Caco-2 (cell line): Measurements from ENCODE around the gene PEX12. TPM values are rescaled to one million over a fixed set of nuclear protein-coding genes. Genes with fewer than 3 reads are reported as not detected.
"Not testable (repeated sequence)": the region's sequence is repeated elsewhere in the genome, so short reads cannot be mapped to it uniquely, and the experiment has no call there.

ENCODE experiments used
- BruUV-seq: library from RNA; stranded (reverse); fragments of 400-500 nt; replicated peaks from 2 replicates; lab custom pipeline; 2021; lab: Mats Ljungman, UMichigan
- CTCF ChIA-PET: fragments of 300-600 bp; sonication (Branson Sonifier 250); formaldehyde crosslinking; loops from one replicate; lab custom pipeline; 2022; ENCODE audit warnings: antibody characterized with exemption; lab: Charles Lee
- POLR2A ChIA-PET: fragments of 300-600 bp; sonication (Branson Sonifier 250); formaldehyde crosslinking; loops from one replicate; lab custom pipeline; 2022; ENCODE audit warnings: antibody characterized with exemption; lab: Charles Lee
- DNase-seq, 2 experiments: peaks; one replicate each; pipeline versions ENCODE4 v3.0.0 to v3.0.0-alpha.2; 2020 to 2022
- H3K27me3 ChIP-seq: replicated peaks from 2 replicates; pipeline ENCODE4 v1.6.0; 2011; ENCODE audit warnings: low read length; ENCODE audit not compliant: control insufficient read depth, insufficient read depth
- H3K36me3 ChIP-seq: 2 replicates; pipeline ENCODE4 v1.5.1; 2011; ENCODE audit warnings: low read length; ENCODE audit not compliant: control insufficient read depth, insufficient read depth
- H3K4me1 ChIP-seq: fragments of 250-450 bp; sonication (Bioruptor Pico); 2 replicates; pipeline ENCODE4 v1.5.1; 2020; ENCODE audit warnings: mild to moderate bottlenecking
- H3K4me3 ChIP-seq: 2 replicates; pipeline ENCODE4 v1.5.1; 2011; ENCODE audit warnings: low read depth, mild to moderate bottlenecking, control low read depth, low read length
- H3K9me3 ChIP-seq: fragments of 250-450 bp; sonication (Bioruptor Pico); 2 replicates; pipeline ENCODE4 v1.5.1; 2020; ENCODE audit warnings: mild to moderate bottlenecking, moderate library complexity
- H3K27ac Mint-ChIP-seq: one replicate; pipeline ENCODE4 v1.8.0; 2022; ENCODE audit warnings: mixed read lengths; ENCODE audit not compliant: unreplicated experiment
- H3K27me3 Mint-ChIP-seq: one replicate; pipeline ENCODE4 v1.8.0; 2022; ENCODE audit warnings: mixed read lengths; ENCODE audit not compliant: insufficient read depth, unreplicated experiment
- H3K36me3 Mint-ChIP-seq: one replicate; pipeline ENCODE4 v1.8.0; 2022; ENCODE audit warnings: mild to moderate bottlenecking, mixed read lengths; ENCODE audit not compliant: insufficient read depth, unreplicated experiment
- H3K4me1 Mint-ChIP-seq: one replicate; pipeline ENCODE4 v1.8.0; 2022; ENCODE audit warnings: low read depth, mixed read lengths; ENCODE audit not compliant: unreplicated experiment
- H3K4me3 Mint-ChIP-seq: one replicate; pipeline ENCODE4 v1.8.0; 2022; ENCODE audit warnings: mild to moderate bottlenecking, moderate library complexity, mixed read lengths; ENCODE audit not compliant: unreplicated experiment
- H3K9me3 Mint-ChIP-seq: one replicate; pipeline ENCODE4 v1.8.0; 2022; ENCODE audit warnings: mixed read lengths; ENCODE audit not compliant: unreplicated experiment
- intact Hi-C: fragments of 100-400 bp; cut with micrococcal nuclease; formaldehyde crosslinking; loops from one replicate; pipeline ENCODE4 v1.10.0; 2022; ENCODE audit not compliant: unreplicated experiment
- total RNA-seq: library from RNA; stranded (reverse); gene quantifications from 2 replicates; pipeline ENCODE4 v1.2.3, GENCODE V29; 2022
- TF ChIP-seq, protein P1 (sequence below), 2 experiments: fragments of 200-600 bp in 1 of 2; IDR thresholded peaks; 1 replicate in 1 of 2; 2 replicates in 1 of 2; pipeline versions ENCODE4 v1.5.1 to v1.8.0; 2011 to 2022; ENCODE audit warnings: antibody characterized with exemption in 1 of 2, control low read depth in 1 of 2, inconsistent platforms in 1 of 2, low read depth in 1 of 2, low read length in 1 of 2, mild to moderate bottlenecking in 1 of 2, moderate library complexity in 1 of 2; ENCODE audit not compliant: insufficient read depth in 1 of 2, severe bottlenecking in 1 of 2, unreplicated experiment in 1 of 2

PEX12 gene
- total RNA-seq, 1 experiment from 2014 or later, result 4.8 TPM

DNA sequence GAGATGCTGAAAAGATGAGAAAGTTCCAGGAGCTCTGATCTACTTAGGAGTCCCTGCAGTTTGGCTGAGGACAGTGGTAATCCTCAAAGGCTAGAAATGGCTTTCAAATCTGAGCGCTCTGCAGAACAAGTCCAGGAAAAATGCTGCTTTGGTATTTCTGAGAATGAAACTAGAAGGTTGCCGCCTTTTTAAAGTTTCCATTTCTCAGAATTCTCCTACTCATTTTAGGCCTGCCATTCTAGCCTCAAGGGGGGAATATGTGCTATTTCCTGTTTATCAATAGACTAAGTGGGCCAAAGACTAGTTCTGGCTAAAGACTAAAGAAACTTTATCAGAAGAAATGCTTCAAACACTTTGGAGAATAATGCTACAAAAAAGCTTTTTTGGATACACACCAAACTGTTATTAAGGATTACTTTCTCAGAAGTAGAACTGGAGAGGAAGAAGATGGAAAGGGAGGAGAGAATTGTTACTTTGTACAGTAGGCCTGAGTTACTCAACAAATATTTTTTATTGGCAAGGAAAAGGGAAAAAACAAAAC is 40.7 kb downstream of the PEX12 start, which contains the start of gene SLFN12L:
Gene SLFN12L, minus strand, starts transcription at position 78 of the 541 bp plus-strand sequence. CDS start 15,314 bp downstream, outside the sequence.
- H3K9me3 Mint-ChIP-seq, result no peaks in the 10 kb centered on the region
- CTCF ChIA-PET, result interaction anchor here (1.0 to 1.4 kb wide), 2 partner anchors 223 to 226 kb away, joined by 4 read pairs; no protein-coding TSS in a partner anchor
- Histone ChIP-seq H3K36me3 (no peaks in the 10 kb centered on the region), H3K9me3 (no peaks in the 10 kb centered on the region), H3K4me3 (no peak within 1 kb of the TSS), H3K27me3 (no peaks in the 10 kb centered on the region), H3K4me1 (no peaks in the 10 kb centered on the region)
- peaks cover 19% of the 10 kb centered on the region for H3K27me3 Mint-ChIP-seq
- TF ChIP-seq, protein P1, sequence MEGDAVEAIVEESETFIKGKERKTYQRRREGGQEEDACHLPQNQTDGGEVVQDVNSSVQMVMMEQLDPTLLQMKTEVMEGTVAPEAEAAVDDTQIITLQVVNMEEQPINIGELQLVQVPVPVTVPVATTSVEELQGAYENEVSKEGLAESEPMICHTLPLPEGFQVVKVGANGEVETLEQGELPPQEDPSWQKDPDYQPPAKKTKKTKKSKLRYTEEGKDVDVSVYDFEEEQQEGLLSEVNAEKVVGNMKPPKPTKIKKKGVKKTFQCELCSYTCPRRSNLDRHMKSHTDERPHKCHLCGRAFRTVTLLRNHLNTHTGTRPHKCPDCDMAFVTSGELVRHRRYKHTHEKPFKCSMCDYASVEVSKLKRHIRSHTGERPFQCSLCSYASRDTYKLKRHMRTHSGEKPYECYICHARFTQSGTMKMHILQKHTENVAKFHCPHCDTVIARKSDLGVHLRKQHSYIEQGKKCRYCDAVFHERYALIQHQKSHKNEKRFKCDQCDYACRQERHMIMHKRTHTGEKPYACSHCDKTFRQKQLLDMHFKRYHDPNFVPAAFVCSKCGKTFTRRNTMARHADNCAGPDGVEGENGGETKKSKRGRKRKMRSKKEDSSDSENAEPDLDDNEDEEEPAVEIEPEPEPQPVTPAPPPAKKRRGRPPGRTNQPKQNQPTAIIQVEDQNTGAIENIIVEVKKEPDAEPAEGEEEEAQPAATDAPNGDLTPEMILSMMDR (IDR thresholded peaks at IDR 0.05; ENCODE audit: insufficient read depth in 1 of 2, low read depth in 1 of 2, low read length in 1 of 2, severe bottlenecking in 1 of 2, unreplicated experiment in 1 of 2), result no peak
- H3K36me3 Mint-ChIP-seq, result no peaks in the 10 kb centered on the region
- no TSS peak for BruUV-seq
- H3K4me1 Mint-ChIP-seq, result no peaks in the 10 kb centered on the region
- POLR2A ChIA-PET, result no interaction called here
- intact Hi-C loops, result loop anchor here (5.0 to 10.0 kb wide), 2 partner anchors 295 to 543 kb away; partner anchors contain the start of gene SLFN5
- no peak for DNase-seq
- no peak within 1 kb of the TSS for H3K27ac Mint-ChIP-seq
- H3K4me3 Mint-ChIP-seq, result no peak within 1 kb of the TSS

DNA sequence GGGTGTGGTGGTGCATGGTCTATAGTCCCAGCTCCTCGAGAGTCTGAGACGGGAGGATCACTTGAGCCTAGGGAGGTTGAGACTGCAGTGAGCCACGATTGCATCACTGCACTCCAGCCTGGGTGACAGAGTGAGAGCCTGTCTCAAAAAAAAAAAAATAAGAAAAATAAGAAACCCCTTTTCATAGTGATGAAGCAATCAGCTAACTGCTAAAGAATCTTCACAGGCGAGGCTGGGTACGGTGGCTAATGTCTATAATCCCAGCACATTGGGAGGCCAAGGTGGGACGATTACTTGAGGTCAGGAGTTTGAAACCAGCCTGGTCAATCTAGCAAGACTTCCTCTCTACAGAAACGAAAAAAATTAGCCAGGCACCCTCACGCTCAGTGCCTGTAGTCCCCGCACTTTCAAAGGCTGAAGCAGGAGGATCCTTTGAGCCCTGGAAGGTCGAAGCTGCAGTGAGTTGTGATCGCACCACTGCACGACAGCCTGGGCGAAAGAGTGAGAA is 41.7 kb downstream of the PEX12 start:
- Histone ChIP-seq H3K36me3 (no peaks in the 10 kb centered on the region), H3K9me3 (no peaks in the 10 kb centered on the region), H3K4me3 (no peak overlapping the region), H3K4me1 (no peaks in the 10 kb centered on the region), H3K27me3 (no peaks in the 10 kb centered on the region)
- TF ChIP-seq, protein P1 (IDR thresholded peaks at IDR 0.05; ENCODE audit: insufficient read depth in 1 of 2, low read depth in 1 of 2, low read length in 1 of 2, severe bottlenecking in 1 of 2, unreplicated experiment in 1 of 2), result no peak
- H3K27me3 Mint-ChIP-seq, result peaks cover 19% of the 10 kb centered on the region
- no peaks in the 10 kb centered on the region for H3K4me1 Mint-ChIP-seq
- POLR2A ChIA-PET, result no interaction called here
- no peak overlapping the region for H3K27ac Mint-ChIP-seq
- no TSS peak for BruUV-seq
- no peaks in the 10 kb centered on the region for H3K36me3 Mint-ChIP-seq
- no peak overlapping the region for H3K4me3 Mint-ChIP-seq
- intact Hi-C loops, result loop anchor here (5.0 to 10.0 kb wide), 2 partner anchors 294 to 542 kb away; partner anchors contain the start of gene SLFN5
- CTCF ChIA-PET, result interaction anchor here (0.6 to 1.4 kb wide), 2 partner anchors 24 to 225 kb away, joined by 3 to 4 read pairs; no protein-coding TSS in a partner anchor
- no peak for DNase-seq
- H3K9me3 Mint-ChIP-seq, result no peaks in the 10 kb centered on the region

DNA sequence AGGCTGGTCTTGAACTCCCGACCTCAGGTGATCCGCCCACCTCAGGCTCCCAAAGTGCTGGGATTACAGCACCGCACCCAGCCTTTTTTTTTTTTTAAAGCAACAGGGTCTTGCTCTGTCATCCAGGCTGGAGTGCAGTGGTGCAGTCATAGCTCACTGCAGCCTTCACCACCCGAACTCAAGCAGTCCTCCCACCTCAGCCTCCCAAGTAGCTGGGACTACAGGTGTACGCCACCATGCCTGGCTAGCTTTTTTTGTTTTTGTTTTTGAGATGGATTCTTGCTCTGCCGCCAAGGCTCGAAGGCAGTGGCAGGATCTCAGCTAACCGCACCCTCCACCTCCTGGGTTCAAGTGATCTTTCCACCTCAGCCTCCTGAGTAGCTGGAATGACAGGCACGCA is 43.0 kb downstream of the PEX12 start:
- H3K27me3 ChIP-seq, H3K36me3 ChIP-seq, H3K27ac Mint-ChIP-seq, DNase-seq, H3K4me1 Mint-ChIP-seq, H3K9me3 Mint-ChIP-seq, H3K9me3 ChIP-seq, BruUV-seq, H3K4me3 Mint-ChIP-seq, H3K4me1 ChIP-seq, POLR2A ChIA-PET, H3K36me3 Mint-ChIP-seq, H3K4me3 ChIP-seq: not testable (repeated sequence)
- H3K27me3 Mint-ChIP-seq, result peaks cover 18% of the 10 kb centered on the region
- intact Hi-C loops, result loop anchor here (5.0 to 10.0 kb wide), 2 partner anchors 293 to 541 kb away; partner anchors contain the start of gene SLFN5
- CTCF ChIA-PET, result interaction anchor here (0.6 to 2.5 kb wide), 2 partner anchors 13 to 223 kb away, joined by 3 to 23 read pairs; no protein-coding TSS in a partner anchor
